Right kidney (tissue), 1 donor: ENCODE data around the gene RREB1.

Source experiments
- DNase-seq: peaks from one replicate; pipeline ENCODE4 v3.0.0-alpha.2; 2016

The RREB1 gene

DNA sequence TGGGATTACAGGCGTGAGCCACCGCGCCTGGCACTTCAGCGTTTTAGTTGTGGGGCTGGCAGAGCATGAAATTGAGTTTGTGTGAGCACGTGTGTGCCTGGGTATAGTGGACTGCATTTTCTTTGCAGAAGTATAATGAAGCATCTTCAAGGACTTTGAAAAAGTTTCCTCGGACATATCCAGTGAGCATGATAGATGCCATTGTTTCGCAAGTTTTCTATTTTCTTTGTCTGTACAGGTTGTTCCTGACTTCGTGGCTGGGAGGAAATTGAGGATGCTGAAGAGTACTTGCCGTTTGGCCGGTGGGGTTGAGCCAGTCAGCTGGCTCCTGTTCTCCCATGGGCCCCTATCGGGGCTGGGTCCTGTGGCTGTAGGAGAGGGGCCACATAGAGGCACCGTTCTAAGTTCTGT, 55.9 kb downstream of the RREB1 start:
- DNase-seq = no peak

DNA sequence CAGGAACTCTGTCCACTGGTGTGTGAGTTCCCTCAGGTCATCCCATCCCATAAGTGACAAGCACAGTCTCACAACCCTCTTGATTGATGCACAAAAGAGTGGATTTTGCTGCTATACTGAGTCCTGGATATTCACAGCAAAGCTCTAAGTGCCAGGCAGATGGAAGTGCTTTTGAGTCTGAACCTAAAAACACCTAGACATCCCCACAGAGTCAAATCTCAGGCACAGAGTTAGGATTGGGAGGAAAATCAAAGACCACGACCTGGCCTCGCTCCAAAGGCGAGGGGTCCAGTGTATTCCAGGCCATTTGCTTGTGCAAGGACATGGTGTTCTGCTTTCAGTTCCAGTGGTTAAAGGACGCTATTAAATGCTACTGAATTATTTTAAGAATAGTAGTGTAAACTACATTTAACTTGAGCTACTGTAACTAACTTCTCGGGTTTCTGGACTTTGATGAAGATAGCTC, 56.8 kb downstream of the RREB1 start:
- no peak for DNase-seq

DNA sequence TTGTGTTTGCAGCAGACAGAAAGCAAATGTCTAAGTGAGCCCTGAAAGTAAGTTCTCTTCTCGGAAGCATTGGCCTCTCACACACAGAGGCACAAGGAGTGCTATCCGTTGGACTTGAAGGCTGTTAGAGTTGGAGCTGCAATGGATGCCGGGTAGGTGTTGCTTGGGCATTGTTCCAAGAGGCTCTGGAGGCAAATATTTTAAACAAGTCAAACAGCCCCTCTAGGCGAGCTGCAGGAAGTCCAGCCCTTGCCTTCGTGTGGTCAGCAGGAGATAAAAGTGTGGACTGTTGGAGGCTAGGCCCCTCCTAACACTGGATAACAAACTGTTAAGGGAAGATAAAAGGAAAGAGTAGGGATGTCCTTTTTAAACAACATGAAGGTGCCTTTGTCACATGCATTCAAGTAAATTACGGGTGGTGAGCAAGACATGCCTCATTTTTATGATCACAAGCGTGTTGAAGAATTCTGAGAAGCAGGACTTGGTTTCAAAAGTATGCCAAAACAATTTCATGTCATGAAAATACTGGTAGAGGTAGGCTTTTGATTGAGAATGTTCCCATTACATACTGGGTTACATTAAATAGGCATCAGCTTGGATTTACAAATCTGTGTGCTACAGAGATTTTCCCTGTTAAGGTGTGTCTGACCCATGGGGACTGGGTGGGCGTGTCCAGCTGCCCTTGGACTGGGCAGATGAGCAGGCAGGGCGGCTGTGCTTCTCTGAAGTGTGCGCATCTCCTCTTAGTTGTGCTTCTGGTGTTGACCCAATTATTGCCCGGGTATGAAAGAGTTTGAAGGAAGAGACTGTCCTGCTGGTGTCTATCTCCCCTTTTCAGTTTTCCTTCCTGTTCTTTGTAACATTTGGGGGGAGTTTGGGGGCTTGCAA, 57.5 kb downstream of the RREB1 start:
- DNase-seq = no peak

DNA sequence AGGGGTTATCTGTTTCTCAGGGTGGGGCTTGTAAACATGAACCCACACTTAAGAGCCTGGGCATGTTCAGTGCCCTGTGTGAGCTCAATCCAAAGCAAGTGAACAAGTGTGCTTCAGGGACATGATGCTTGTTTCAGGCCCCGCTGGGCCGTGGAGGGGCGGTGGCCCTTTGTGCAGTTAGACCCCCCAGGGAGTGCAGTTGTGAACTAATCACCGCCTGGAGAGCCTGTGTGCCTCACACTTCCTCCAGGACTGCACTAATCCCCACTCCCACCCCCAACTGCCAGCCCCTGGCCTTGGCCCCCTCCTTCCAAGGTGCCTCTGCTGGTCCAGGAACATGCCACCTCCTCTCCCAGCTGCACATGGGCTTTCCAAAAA, 58.1 kb downstream of the RREB1 start:
- no peak for DNase-seq

DNA sequence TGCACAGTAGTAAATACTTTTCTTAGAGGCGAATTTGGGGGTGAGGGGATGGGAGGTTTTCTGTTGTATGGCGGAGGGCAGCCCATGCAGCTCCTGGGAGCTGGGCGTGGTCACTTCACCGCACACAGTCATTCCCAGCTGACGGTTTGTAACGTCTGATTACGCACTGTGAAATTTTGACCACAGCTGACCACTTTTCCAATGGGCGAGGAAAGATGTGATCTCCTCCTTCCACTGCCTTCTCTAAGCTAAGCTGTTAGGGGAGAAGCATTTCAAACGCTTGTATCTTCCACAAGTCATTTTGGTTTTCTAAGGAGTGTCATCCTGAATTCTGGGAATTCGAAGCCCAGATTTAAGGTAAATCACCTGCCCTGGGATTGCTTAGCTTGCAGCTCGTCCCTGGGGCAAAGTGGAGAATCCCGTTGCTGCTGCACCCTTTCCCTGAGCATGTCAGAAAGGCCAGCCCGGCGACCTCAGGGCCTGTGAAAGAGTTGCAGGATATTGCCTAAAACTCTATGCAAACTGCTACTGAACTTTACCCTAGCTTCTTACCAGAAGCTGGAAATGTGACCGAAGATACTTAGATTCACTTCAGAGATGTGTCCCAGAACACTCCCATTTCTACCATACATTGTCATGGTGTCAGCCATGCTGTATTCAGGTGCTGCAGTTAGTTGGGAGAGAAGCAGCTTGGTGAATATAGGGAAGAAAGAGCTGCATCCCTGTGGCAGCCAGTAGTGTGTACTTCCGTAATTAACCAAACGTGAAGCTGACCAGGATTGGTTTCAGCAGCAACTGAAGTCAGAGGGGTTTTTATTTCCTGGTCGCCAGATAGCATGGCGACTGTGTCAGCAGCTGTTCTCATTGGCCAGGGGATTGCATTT, 58.9 kb downstream of the RREB1 start:
- no peak for DNase-seq

DNA sequence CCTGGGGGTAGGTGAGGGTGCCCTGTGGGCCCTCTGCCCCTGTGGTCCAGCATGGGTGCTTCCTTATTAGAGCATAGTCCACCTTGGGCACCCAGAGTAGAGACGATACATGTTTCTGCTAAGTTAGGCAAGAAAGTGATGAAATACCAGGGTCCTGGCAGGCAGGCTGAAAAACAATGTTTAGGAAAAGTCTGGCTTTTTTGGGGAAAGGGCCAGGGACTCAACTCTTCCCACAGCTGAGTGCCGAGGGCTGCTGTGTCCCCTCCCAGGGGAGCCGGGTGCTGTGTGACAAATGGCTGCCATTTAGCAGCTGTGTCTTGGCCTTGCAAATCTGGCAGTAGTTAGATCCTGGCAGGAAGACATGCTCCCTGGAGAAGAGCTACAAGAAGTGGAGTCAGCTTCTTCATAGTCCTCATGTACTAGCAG, 61.5 kb downstream of the RREB1 start:
- no peak for DNase-seq

DNA sequence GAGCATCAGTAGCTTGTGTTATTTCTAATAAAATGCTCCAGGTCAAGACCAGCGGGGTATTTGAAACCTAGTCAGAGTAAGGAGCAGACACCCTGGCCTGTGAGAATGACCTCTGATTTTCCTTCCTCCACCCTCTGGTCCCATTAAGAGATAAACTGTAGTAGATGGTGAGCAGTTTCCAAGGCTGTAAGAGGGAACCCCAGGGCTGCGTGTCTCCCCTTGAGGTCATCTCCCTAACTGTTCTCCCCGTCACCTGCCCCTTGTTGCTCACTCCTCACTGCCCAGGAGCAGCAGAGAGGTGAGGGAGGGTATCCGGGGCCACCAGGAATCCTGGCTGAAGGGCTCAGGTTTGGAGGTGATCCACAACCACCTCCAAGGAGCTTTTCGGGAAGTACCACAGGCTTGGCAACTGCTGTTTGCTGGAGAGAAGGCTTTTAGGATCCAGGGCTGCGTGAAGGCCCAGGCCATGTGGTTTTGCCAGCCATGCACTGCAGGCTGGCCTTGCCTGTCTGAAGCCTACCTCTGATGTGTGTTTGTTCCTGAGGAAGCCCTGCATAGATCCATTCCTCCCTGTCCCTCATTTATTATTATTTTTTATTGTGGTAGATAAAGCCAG, 62.5 kb downstream of the RREB1 start:
- DNase-seq = no peak

DNA sequence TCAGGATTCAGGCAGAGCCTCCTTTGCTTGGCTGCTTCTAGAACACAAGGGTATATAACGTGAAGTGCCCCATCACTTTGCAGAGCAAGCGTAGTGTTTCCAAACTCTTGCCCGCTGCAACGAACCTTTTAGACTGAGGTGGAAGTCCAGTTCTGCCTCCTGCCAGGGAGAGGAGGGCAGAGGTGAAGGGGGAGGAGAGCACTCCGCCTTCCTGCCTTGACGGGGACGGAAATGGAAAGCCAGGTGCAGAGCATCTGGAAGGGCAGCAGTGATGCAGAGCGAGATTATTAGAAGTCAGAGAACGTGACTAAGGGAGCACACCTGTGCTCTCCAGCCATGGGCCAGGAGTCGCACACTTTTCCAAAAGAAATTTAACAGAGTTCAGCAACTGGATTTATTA, 63.4 kb downstream of the RREB1 start:
- DNase-seq = no peak

DNA sequence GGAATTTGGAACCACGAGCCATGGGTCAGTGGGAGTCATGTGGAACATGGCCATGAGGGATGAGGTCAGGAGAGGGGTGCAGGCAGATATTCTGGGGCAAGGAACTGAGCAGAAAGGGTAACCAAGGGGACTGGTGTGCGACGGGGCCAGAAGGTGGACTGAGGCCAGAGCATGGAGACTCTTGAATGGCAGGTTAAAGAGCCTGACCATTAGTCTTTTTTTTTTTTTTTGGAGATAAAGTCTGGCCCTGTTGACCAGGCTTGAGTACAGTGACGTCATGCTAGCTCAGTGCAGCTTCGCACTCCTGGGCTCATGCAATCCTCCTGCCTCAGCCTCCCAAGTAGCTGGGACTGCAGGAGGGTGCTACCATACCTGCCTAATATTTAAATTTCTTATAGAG, 64.0 kb downstream of the RREB1 start:
- DNase-seq = no peak

DNA sequence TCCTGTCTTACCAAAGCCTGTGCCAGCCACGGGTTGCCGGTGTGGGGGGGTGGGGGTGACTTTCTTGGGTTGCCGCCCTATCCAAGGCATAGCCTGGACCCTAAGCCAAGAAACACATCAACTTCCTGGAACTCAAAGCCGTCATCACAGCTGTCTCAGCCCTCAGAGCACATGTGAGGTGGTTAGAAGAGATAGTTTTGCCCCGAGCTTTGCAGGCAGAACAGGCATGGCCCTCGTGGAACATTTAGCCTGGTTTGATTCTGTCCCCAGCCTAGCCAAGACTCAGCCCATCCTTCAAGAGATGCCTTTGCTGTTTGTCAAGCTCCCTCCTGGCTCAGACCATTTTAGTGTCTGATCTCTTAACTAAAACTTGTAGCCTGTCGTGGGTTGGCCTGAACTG, 64.9 kb downstream of the RREB1 start:
- DNase-seq = no peak

DNA sequence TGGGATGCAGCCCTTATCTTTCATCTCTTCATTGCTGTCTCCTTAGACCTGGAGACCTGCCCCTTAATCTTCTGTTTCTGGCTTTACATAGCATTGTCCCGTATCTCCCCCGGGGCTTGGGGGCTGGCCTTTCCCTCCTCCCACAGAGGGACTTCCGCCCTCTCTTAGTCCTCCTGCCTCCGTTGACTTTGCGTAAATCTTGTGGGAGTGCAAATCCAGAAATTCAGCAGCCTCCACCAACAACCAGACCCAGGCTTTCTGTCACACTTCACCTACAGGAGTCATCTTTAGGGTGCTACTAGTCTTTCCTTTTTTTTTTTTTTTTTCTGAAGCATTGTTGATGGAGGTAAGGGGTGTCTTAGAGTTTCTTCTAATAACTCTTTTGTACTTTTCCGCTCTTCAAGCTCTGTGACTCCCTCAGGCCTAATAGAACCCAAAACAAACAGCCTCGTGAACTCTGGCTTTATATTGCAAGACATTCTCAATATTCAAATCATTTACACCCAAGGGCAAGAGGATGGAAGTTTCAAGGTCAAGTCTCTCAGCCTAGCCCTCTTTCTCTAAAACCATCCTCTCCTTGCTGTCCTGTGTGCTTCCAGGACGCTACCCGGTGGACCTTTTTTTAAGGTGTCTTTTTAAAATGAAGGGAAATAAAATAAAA, 66.2 kb downstream of the RREB1 start:
- DNase-seq = no peak

DNA sequence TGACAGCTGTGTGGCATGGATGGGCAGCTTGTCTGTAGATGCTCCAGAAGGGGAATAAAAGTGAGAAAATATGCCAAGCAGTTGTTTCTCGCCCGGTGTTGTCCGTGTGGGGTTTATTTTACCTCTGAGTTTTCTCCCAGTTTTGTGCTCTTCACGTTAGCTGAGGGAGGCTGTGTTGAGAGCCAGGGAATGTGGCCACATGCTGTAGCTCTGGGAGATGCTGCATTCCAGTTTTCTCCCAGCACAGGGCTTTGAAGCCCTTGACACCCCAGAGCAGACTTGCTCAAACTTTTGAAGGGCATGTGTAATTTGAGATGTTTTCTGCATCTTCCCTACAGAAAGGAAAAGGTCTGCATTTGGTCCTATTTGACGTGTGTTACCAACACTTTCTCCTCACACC, 67.7 kb downstream of the RREB1 start:
- DNase-seq = no peak

DNA sequence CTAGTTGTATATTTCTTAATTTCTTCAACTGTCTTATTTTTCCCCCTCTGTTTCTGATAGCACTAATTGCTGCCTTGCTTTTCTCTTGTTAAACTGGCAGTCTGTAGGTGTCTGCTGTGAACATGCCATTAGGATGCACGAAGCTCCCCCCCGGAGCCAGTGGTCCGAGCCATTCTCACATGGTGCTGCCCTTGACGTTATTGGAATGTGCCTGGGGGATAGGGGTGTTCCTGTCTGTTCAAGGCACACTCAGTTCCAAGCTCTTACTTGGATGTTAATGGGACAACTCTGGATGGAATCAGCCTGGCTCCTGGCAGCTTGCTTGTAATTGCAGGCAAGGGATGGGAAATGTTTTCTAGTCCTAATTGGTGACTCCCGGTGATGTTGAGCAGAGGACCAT, 68.4 kb downstream of the RREB1 start:
- no peak for DNase-seq

DNA sequence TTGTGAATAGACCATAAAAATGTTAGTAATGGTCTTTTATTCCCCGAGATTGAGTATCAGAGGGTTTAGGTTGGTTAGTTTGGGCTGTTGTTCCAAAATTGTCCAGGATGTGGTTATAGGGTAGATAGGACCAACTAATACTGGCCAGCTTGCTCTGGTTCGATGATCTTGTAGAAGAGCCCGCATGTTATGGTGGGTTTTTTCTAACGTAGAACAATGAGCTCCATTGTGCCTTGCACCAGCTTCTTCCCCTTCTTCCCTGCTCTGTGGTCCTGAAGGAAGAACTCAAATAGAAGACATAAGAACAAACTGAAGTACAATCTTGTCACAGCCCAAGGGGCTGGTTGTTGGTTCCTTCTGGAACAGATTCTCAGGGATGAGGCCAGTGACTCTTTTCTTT, 70.5 kb downstream of the RREB1 start:
- DNase-seq = no peak

DNA sequence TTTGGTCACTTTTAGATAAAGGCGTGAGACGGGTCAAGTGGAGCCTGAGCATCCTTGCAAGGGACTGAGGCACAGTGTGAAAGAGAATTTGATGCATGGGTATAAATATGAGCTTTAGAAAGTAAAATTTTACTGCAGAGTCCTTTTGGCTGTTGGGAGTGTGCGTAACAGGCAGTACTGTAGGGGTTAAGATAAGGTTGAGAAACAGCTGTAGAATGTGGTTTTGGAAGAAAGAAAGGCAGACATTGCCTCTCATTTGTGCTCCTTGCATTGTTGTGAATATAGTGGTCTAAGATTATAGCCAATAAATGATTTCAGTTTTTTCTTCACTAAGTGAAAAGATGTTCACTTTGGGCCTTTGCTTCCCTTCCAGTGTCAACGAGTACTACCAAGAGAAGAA, 73.0 kb downstream of the RREB1 start:
- no peak for DNase-seq

DNA sequence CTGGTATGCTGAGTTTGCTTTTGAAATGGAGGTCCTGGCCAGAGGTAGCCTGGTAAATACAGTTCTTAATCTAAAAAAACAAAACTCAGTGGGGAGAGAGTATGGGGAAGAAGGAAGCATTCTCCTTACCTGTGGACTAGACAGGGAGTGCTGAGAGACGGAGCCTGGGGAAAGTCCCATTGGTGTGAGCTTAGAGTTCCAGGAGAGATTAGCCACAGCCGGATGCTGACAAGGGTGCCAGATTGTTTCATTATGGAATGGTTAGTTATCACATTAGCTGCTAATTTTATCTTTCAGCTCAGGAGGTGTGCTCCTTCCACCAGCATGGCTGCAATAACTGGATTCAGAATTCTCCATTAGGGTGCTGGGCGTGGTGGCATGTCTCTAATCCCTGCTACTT, 75.9 kb downstream of the RREB1 start:
- DNase-seq = no peak

DNA sequence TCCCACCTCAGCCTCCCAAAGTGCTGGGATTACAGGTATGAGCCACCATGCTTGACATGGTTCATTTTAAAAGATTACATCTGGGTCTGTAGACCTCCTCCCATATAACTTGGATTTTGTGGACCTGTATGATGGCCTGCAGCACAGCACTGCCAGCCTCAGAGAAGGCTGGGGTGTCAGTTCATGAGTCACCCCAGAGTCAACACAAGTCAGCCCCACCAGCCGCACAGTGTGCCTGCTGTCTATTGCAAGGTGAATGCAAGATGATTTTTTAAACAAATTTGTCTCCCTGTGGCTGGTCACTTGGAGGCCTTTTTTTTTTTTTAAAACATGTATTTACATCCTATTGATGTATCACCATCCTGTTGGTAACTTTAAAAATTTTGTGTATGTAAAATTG, 76.7 kb downstream of the RREB1 start:
- no peak for DNase-seq

DNA sequence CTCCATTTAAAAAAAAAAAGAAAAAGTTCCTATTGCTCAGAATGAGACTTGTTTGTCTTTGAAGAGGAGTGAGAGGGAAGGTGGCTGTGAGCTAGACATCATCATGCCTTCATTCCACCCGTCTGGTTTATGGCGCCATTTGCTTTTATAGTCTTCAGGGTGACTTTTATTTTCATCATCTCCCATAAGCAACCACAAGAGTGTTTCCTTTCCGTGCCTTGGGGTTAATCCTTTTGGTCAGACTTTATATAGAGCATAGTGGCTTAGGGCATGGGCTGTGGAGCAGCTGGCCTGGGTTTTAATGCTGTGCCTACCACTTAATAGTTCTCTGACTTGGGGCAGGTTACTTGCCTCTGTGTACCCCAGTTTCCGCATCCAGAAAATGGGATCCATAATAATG, 77.8 kb downstream of the RREB1 start:
- DNase-seq = no peak

DNA sequence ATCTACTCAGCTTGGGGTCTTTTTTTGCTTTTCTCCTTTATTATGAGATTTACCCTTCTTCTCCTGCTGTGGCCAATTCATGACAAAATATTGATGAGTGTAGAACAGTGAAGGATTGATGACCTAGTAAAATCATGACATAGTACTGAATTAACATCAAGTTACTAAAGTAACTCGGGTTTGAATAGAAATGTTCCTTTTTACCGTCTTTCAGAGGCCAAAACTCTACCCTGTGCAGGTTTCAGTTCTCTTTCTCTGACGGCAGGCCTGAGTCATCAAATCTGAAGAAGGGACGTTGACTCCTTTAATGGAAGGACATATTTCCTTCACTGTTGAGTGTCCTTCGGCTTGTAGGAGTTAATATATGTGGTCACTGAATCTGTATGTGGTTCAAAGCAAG, 80.7 kb downstream of the RREB1 start:
- no peak for DNase-seq

DNA sequence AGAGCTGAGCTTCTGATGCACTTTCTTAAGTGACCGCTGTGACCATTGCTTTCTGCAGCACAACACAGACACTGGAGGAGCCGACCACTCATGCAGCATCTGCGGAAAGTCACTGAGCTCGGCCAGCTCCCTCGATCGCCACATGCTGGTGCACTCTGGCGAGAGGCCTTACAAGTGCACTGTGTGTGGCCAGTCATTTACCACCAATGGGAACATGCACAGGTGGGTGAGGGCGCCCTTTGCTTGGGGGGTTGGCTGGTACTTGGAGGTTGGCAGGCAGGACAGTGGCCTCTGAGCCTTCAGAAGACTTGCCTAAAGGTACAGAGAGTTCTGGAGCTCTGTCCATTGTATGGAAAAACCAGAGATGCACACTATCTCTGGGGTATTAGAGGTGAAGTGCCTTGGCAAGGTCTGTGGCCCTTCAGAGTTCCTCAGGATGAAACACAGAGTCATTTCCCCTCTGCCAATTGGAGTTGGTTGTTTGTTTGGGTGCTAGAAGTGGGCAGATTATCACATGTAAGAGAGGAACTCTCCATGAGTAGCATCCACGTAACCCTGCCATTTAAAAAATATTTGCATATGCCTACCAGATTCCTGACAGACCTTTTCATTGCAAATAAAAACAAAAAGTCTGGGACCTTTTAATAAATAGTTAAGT, 81.5 kb downstream of the RREB1 start:
- no peak for DNase-seq

DNA sequence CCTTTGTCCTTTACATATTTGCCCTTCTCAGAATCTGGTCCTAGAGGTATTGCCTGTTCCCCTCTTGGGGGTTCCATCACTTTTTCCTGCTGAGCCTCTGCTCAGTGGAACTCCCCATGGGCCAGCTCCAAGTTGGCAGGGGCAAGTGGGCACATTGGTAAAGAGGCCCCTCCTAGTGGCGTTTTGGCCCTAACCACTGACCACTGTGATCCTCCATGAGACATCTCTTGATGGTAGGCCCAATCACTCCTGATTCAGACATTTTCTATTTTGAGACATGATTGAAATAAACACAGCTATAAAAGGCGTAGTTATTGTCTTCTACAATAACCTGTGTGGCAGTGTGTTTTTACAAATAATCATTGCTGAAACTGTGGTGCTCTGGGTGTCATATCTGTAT, 83.0 kb downstream of the RREB1 start:
- no peak for DNase-seq

DNA sequence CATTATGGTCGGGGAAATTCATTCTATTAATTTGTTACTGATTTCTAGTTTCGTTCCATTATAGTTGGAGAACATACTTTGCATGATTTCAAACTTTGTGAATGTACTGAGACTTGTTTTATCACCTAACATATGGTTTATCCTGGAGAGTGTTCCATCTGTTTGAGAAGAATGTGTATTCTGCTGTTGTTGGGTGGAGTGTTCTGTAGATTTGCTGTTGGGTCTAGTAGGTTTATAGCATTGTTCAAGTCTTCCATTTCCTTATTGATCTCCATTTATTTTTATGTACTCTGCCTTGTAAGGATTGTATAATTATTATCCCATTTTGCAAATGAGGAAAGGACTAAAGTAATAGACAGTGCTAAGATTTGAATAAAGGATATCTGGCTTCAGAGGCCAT, 85.4 kb downstream of the RREB1 start:
- DNase-seq = no peak
